Panc1 (cell line): ENCODE measurements around the gene SAA4. TPM values are rescaled to one million over a fixed set of nuclear protein-coding genes. Genes with fewer than 3 reads are reported as not detected.

Source experiments
- ATAC-seq: fragments of 200-7000 bp; cut with Tn5 transposase; 2 replicates; pipeline ENCODE4 v1.9.1; 2020; ENCODE audit warnings: mild to moderate bottlenecking, moderate library complexity
- BruUV-seq: library from RNA; stranded (reverse); fragments of 400-500 nt; replicated peaks from 2 replicates; lab custom pipeline; 2021; lab: Mats Ljungman, UMichigan
- CTCF ChIA-PET: fragments of 300-600 bp; sonication (Branson Sonifier 250); formaldehyde crosslinking; loops from one replicate; lab custom pipeline; 2022; ENCODE audit warnings: antibody characterized with exemption; lab: Charles Lee
- POLR2A ChIA-PET: fragments of 300-600 bp; sonication (Branson Sonifier 250); formaldehyde crosslinking; loops from one replicate; lab custom pipeline; 2022; ENCODE audit warnings: antibody characterized with exemption; lab: Charles Lee
- DNase-seq: peaks from one replicate; pipeline ENCODE4 v3.0.0-alpha.2; 2010; ENCODE audit warnings: low read depth, low spot score
- H3K27ac ChIP-seq: 2 replicates; pipeline ENCODE4 v1.5.1; 2011; ENCODE audit warnings: mild to moderate bottlenecking, low read length, inconsistent platforms
- H3K27me3 ChIP-seq: fragments of 200-500 bp; sonication (Bioruptor generic); 2 replicates; pipeline ENCODE4 v1.6.0; 2014; ENCODE audit warnings: low read length, inconsistent platforms; ENCODE audit not compliant: control insufficient read depth, insufficient read depth
- H3K36me3 ChIP-seq: fragments of 200-500 bp; sonication (Bioruptor generic); 2 replicates; pipeline ENCODE4 v1.5.1; 2014; ENCODE audit warnings: inconsistent platforms, mild to moderate bottlenecking, low read length, moderate library complexity; ENCODE audit not compliant: control insufficient read depth, insufficient read depth
- H3K4me1 ChIP-seq: 2 replicates; pipeline ENCODE4 v1.5.1; 2011; ENCODE audit warnings: inconsistent platforms, mild to moderate bottlenecking, low read length, moderate library complexity; ENCODE audit not compliant: control insufficient read depth, insufficient read depth
- H3K4me3 ChIP-seq, 2 experiments: 2 replicates each; pipeline ENCODE4 v1.5.1; 2011 to 2012; ENCODE audit warnings: low read depth in 2 of 2, low read length in 2 of 2, mild to moderate bottlenecking in 2 of 2, inconsistent platforms in 1 of 2, moderate library complexity in 1 of 2
- H3K9me3 ChIP-seq: fragments of 200-500 bp; sonication (Bioruptor generic); 2 replicates; pipeline ENCODE4 v1.5.1; 2014; ENCODE audit warnings: low read depth, mild to moderate bottlenecking, inconsistent platforms, low read length, moderate library complexity; ENCODE audit not compliant: control insufficient read depth, insufficient read depth
- CTCF ChIP-seq: fragments of 450-650 bp; IDR thresholded peaks from 2 replicates; pipeline ENCODE4 v1.5.1; 2017; ENCODE audit warnings: mild to moderate bottlenecking
- POLR2AphosphoS5 ChIP-seq: IDR thresholded peaks from 2 replicates; pipeline ENCODE4 v1.6.1; 2012; ENCODE audit warnings: mild to moderate bottlenecking, low read depth, low read length, moderate library complexity
- REST ChIP-seq, 2 experiments: IDR thresholded peaks; 2 replicates each; pipeline ENCODE4 v1.6.1; 2011 to 2012; ENCODE audit warnings: low read depth in 2 of 2, control low read depth in 1 of 2, low read length in 1 of 2, mild to moderate bottlenecking in 1 of 2, moderate library complexity in 1 of 2; ENCODE audit not compliant: insufficient read depth in 1 of 2
- SIN3A ChIP-seq: IDR thresholded peaks from 2 replicates; pipeline ENCODE4 v1.6.1; 2012; ENCODE audit warnings: low read depth, mild to moderate bottlenecking, low read length, moderate library complexity, borderline replicate concordance; ENCODE audit not compliant: insufficient read depth
- TCF7L2 ChIP-seq: IDR thresholded peaks from 2 replicates; pipeline ENCODE4 v1.6.1; 2011; ENCODE audit warnings: mild to moderate bottlenecking, low read depth, low read length, inconsistent platforms
- in situ Hi-C: cut with HindIII; loops from 2 replicates; pipeline ENCODE4 v1.10.0; 2016; ENCODE audit warnings: low sequenced_read_pairs, low pct_unique_long_range_greater_than_20kb
- intact Hi-C: fragments of 100-400 bp; cut with micrococcal nuclease; formaldehyde crosslinking; loops from one replicate; pipeline ENCODE4 v1.10.0; 2022; ENCODE audit not compliant: unreplicated experiment
- total RNA-seq: library from RNA; stranded (reverse); gene quantifications from one replicate; pipeline ENCODE4 v1.2.1, GENCODE V29; 2021; ENCODE audit not compliant: unreplicated experiment

The SAA4 gene
- total RNA-seq, 1 experiment from 2014 or later = not detected

GRCh38 chr11:18254781-18255361 lies 18.3 kb upstream of the SAA4 start:
- in situ Hi-C loops = no loop called here
- Histone ChIP-seq H3K4me1 (no peaks in the 10 kb centered on the region), H3K36me3 (no peaks in the 10 kb centered on the region), H3K9me3 (no peaks in the 10 kb centered on the region), H3K27ac (no peak overlapping the region), H3K27me3 (no peaks in the 10 kb centered on the region), H3K4me3 (no peak overlapping the region)
- DNase-seq (no peak), ATAC-seq (no peak)
- BruUV-seq = no TSS peak
- intact Hi-C loops = no loop called here
- POLR2A ChIA-PET = no interaction called here
- TF ChIP-seq POLR2AphosphoS5 = no peak
- TF ChIP-seq REST (IDR thresholded peaks at IDR 0.05; ENCODE audit: insufficient read depth in 1 of 2, low read depth in 2 of 2, low read length in 1 of 2) = no peak
- no peak for TF ChIP-seq CTCF
- TF ChIP-seq TCF7L2 = no peak
- no peak for TF ChIP-seq SIN3A
- CTCF ChIA-PET = no interaction called here

- in situ Hi-C loops = no loop called here
- Histone ChIP-seq H3K27ac (no peak overlapping the region), H3K4me1 (no peaks in the 10 kb centered on the region), H3K9me3 (no peaks in the 10 kb centered on the region), H3K4me3 (no peak overlapping the region), H3K36me3 (no peaks in the 10 kb centered on the region), H3K27me3 (no peaks in the 10 kb centered on the region)
- no TSS peak for BruUV-seq
- ATAC-seq (no peak), DNase-seq (no peak)
- POLR2A ChIA-PET = no interaction called here
- intact Hi-C loops = no loop called here
- CTCF ChIA-PET = no interaction called here
- TF ChIP-seq POLR2AphosphoS5 (no peak), CTCF (no peak), REST (IDR thresholded peaks at IDR 0.05; ENCODE audit: insufficient read depth in 1 of 2, low read depth in 2 of 2, low read length in 1 of 2) (no peak), TCF7L2 (no peak), SIN3A (no peak)
Observed at GRCh38 chr11:18253778-18254338, 17.3 kb upstream of the SAA4 start.
